ENCODE data around the gene MATN1.
A peak's percentile ranks its signal among the peaks of the same experiment; 100 is the strongest.
"Not testable (repeated sequence)": the region's sequence is repeated elsewhere in the genome, so short reads cannot be mapped to it uniquely, and the experiment has no call there.

MATN1 gene

GRCh38 chr1:30693822-30694221 is 29.6 kb downstream of the MATN1 start:
- no peak for DNase-seq

- DNase-seq, result no peak
These were observed 30.0 kb downstream of the MATN1 start for GRCh38 chr1:30693366-30693765.

DNA sequence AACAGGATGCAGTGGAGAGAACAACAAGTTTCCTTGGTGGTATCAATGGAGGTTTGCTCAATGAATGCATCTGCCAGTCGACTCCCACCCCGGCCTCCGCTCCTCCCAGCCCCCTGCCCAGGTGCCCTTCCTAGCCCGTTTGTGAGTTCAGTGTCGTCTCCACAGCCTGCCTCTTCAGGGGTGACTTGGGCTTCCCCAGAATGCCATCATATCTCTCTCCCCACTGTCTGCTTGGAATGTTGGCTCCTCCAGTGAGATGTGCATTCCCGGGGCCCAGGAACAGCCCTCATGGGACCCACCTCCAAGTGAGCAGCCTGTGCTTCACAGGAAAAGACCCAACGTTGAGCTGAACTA is 30.5 kb downstream of the MATN1 start:
- no peak for DNase-seq

DNA sequence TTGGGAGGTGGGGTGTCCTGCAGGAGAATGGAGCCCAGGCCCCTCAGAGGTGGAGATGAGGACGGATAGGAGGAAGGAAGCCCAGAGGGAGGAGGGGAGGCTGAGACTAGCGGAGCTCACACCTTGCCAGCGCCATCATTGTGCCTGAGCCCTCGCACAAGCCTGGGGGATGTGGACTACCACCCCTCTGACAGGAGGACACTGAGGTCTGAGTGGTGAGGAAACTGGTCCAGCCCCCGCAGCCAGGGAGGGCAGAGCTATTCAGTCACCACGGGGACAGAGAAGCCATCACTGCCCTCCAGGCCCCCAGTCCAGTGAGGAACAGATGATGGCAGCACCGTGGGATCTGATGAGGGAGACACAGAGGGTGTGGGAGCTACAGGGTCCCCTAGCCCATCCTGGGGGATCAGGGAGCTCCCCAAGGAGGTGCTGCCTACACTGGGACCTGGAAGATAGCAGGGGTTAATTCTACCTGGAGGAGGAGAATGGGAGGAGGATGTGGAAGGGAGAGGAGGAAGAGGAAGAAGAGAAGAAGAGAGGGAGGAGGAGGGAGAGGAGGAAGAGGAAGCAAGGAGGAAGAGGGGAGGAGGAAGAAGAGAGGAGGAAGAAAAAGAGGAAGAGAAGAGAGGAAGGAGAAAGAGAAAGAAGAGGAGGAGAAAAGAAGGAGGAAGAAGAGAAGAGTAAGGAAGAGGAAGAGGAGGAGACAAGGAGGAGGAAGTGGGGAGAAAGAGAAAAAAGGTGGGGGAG is 31.0 kb downstream of the MATN1 start:
- DNase-seq, result no peak

DNA sequence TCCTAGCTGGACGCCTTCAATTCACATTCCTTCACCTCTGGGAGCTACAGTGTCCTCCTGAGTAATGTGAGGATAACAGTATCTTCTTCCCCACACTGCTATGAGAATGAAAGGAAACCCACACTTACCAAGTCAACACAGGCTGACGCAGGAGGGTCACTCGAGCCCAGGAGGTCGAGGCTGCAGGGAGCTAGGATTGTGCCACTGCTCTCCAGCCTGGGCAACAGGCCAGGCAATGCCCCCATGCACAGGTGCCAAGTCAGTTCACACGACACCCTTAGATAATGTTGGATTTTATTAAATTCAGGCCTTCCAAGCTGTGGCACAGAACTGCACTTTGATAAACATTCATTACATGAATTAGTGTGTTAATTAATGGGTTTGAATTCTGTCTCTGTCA is 31.9 kb downstream of the MATN1 start:
- no peak for DNase-seq

DNA sequence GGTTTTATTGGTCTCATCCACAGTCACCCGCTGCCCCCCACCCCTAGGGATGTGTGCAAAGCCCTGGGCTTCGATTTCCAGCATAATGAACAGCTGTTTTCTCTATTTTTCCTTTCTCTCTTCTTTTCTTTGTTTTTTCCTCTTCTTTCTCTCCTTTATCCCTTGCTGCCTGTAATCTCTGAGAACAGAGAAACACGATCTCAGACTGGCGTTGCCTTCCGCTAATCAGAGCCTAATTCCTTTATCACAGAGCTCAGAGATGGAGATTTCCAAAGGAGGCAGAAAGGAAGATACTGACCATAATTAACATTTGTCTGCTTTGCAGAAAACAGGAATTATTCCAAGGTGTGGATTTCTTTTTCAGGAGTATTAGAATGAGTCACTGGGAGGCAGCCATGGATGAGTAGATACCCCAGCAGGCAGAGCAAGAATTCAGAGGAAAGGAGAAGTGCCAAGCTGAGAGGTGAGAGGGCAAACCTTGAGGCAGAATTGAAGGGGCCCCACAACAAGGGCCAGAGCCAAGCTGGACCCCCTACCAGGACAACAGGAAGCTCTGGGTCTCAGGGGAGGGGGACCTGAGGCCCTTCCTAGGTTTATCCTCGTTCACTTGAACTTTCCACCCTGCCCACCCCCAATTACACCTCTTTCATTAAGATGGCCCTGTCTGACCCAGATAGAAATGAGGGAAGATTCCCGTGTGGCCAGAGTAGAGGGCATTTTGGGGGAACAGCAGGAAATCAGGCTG is 33.3 kb downstream of the MATN1 start:
- no peak for DNase-seq

DNA sequence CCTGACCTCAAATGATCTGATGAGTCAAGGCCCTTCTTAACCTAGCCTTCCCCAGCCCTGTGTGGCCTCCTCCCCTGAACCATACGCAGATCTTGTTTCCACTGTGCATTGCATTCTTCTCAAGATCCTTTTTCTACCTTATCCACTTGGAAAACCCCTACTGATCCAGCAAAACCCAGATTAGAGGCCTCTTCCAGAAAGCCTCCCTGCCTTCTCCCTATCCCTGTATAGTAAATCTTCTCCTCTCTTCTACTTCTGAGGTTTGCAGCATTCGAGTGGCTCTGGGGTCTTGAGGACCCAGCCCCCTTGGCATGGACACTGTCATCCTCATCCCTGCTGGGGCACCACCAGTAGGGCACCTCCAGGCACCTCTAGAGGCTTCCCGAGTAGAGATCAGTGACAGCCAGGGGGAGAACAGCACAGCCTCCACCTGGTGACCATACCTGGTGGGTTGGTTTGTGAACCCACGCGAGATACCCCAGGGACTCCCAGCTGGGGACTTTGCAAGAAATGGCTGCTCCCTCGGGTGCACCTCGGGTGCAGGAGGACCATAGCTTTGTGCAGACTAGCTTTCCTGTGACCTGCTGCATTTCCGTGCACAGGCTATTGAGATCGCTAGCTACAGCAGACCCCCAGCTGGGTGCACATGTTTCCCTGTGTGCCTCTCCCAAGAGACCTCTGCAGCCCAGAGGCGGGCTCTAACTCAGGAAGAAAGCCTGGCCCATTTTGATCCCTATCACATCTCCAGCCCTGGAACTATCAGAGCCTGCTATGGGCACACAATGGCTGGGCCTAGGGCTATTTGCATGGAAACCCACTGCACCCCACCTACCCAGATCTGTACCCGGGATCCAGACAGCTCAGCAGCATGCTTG is 34.2 kb downstream of the MATN1 start:
- no peak for DNase-seq

- DNase-seq, result not testable (repeated sequence)
These were observed 34.9 kb downstream of the MATN1 start for GRCh38 chr1:30688516-30688915.

- DNase-seq, result no peak
These were observed 35.5 kb downstream of the MATN1 start for GRCh38 chr1:30687886-30688285.

GRCh38 chr1:30686236-30686935 is 37.0 kb downstream of the MATN1 start:
- DNase-seq, result no peak

- DNase-seq, result no peak
These were observed 37.6 kb downstream of the MATN1 start for GRCh38 chr1:30685796-30686165.

DNA sequence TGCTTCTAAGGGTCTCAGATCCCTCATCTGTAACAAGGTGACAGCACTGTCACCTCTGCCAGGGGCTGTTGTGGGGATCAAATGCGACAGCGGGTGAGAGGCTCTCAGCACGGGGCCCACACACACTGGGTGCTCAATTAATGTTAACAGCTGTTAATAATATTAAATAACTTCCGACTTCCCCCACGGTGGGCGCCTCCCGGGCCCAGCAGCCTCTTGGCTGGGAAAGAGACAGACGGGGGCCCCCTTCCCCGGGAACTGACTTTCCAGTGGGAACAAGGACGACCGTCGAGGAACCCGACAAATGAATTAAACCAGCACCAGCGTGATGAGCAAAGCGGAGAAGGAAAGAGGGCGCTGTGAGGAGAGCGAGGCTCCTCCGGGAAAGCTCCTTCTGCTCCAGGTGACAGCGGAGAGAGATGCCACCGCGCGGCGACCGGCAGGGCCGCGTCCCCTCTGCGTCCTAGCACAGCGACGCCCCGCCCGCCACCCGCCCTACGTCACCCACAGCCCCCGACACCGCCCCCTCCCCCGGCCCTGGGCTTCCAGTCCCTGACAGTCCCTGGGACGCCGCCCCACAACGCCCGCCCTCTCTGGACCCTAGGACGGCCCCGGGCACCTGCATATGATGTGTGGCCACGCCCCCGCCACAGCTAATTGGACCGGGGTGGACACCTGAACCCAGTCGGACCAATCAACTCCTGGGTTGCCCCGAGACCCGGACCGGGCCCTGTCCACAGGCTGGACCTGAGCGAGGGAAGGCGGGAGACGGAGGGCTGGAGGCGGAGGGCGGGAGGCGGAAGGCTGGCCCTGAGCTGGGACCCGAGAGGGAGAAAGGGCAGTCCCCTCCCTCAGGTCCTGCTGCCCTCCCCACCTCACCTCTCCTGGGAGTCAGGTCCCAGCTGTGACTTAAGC is 38.2 kb downstream of the MATN1 start:
- DNase-seq, result peak; percentile 8

- DNase-seq, result no peak
These were observed 39.1 kb downstream of the MATN1 start for GRCh38 chr1:30684259-30684658.

DNA sequence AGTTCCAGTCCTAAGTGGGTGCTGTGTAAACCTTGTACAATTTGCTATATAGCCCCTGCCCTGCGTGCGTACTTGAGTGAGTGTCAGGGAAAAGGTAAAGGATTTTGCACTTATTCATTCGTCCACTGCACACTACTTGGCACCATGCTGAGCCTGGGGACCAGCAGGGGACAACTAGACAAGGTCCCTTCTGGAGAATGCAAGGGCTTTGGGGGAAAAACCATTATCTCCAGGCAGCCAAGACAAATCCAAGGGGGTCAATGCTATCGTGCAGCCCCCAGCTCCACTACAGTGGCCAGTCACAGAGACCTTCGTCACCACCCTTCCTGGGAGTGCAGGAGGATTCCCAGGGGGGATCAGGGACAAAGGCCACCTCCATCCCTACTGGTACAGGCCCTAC is 39.7 kb downstream of the MATN1 start:
- DNase-seq, result no peak

DNA sequence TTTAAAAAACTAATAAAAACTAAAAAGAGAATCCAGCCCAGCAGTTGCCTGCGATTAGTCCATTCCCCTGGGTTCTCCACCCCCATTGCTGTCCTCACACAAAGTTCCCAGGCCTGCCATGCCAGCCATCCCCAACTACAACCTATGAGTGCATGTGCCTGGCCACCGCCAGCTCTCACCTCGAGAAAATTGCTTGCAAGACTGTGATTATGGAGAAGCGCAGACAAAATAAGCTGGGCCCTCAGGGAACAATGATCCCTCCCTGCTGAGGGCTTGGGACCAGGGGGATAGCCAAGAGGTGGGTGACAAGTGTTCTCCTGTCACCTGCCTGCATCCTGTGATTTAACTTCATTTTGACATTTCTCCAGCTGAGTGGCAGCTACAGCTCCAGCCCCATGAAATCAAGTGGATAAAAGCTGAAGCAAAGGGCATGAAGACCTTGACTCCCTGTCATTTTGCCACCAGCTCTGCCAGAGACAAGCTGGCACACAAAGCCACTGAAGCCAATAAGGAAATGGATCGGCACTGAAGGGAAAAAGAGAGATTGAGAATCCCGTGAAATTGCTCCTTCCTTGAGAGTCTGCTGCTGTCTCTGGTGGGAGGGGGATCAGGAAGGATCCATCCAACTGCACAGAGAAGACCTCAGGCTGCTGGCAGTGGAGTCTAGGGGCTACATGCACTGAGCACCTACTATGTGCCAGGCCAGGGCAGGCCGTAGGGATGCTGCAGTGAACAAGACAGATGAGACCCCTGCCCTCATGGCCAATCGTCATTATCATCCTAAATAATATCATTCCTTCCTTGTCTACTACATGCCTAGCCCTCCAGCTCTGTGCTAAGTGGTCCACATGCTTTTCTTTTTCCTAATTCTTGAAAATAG is 40.7 kb downstream of the MATN1 start:
- DNase-seq, result no peak

- no peak for DNase-seq
These were observed 41.6 kb downstream of the MATN1 start for GRCh38 chr1:30681782-30682181.

DNA sequence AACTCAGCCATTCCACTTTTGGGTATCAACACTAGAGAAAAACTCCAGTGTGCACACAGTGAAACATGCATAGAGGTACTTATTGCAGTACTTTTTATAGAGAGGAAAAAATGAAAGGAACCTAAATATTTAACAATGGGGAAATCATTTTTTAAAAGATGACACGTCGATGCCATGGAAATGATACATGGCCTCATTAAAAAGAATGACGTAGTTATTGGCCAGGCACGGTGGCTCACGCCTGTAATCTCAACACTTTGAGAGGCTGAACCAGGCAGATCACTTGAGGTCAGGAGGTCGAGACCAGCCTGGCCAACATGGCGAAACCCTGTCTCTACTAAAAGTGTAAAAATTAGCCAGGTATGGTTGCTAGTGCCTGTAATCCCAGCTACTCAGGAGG is 42.5 kb downstream of the MATN1 start:
- no peak for DNase-seq

GRCh38 chr1:30680429-30680828 is 43.0 kb downstream of the MATN1 start:
- no peak for DNase-seq

- DNase-seq, result no peak
These were observed 43.4 kb downstream of the MATN1 start for GRCh38 chr1:30679976-30680305.

GRCh38 chr1:30679201-30679975 is 44.0 kb downstream of the MATN1 start:
- no peak for DNase-seq

Data from NCI-H1105 (cell line).